GM21528 (cell line): ENCODE results near the gene RPS27L.
"Not testable (repeated sequence)": the region's sequence is repeated elsewhere in the genome, so short reads cannot be mapped to it uniquely, and the experiment has no call there.

Experiments used
- ATAC-seq: cut with Tn5 transposase; IDR thresholded peaks from one replicate; pipeline ENCODE4 v1.9.1; 2021; ENCODE audit warnings: mild to moderate bottlenecking, moderate library complexity; ENCODE audit not compliant: unreplicated experiment, low FRiP score

RPS27L gene

DNA sequence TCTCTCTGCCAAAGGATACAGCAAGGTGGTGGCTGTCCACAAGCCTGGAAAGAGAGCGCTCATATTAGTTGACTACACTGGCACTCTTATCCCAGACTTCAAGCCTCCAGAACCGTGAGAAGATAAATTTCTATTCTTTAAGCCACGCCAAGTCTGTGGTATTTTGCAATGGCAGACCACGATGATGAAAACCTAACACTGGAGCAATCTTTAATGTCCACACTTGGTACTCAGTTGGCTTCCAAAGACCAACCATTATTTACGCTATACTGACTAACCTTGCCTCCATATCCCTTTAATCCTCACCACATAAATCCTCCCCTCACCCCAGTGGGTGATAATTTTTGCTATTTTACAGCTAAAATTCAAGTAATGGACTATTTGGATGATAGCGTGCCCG, 52.5 kb downstream of the RPS27L start:
- no peak for ATAC-seq

DNA sequence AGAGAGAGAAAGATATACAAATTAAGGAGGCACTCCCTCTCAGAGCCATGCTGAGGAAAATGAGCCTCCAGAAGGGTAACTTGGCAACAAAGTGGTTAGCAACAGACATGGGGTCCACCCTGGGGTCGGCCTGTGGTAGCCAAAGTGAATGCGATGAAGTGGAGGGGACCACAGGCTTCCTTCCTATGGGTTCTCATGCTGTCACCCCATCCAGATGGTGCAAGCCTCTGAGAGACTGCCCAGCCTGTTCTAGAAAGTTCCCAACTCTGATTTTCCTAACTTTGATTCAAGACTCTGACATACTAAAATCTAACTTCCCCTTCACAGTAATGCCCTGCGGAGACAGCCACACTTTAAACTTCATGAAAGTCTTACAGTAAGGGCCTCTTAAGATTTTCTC, 53.9 kb downstream of the RPS27L start:
- ATAC-seq = no peak

DNA sequence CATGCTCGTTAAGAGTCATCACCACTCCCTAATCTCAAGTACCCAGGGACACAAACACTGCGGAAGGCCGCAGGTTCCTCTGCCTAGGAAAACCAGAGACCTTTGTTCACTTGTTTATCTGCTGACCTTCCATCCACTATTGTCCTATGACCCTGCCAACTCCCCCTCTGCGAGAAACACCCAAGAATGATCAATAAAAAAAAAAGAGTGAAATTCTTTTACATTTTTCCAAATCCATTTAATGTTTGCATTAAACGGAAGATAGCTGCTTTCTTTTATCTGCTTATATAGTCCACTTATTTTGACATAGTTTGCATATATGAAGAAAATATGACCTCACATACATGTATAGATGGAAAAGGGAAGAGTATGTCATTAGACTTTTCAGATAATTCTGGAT, 57.7 kb downstream of the RPS27L start:
- not testable (repeated sequence) for ATAC-seq

DNA sequence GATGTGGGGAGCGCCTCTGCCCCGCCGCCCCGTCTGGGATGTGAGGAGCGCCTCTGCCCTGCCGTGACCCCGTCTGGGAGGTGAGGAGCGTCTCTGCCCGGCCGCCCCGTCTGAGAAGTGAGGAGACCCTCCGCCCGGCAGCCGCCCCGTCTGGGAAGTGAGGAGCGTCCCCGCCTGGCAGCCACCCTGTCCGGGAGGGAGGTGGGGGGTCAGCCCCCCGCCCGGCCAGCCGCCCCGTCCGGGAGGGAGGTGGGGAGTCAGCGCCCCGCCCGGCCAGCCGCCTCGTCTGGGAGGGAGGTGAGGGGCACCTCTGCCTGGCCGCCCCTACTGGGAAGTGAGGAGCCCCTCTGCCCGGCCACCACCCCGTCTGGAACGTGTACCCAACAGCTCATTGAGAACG, 58.4 kb downstream of the RPS27L start:
- not testable (repeated sequence) for ATAC-seq
